NCI-H226 (cell line): Measurements from ENCODE around the gene KCNA5.

Experiments
- DNase-seq: peaks from one replicate; pipeline ENCODE4 v3.0.0-alpha.2; 2015

Gene KCNA5

GRCh38 chr12:5030066-5030465 is 13.6 kb upstream of the KCNA5 start:
- DNase-seq: no peak

GRCh38 chr12:5031242-5031641 is 12.4 kb upstream of the KCNA5 start:
- DNase-seq: no peak

GRCh38 chr12:5031958-5032357 is 11.7 kb upstream of the KCNA5 start:
- no peak for DNase-seq

GRCh38 chr12:5032821-5033220 is 10.9 kb upstream of the KCNA5 start:
- DNase-seq: no peak

- DNase-seq: no peak
Observed at GRCh38 chr12:5033883-5034282, 9.8 kb upstream of the KCNA5 start.

- no peak for DNase-seq
Observed at GRCh38 chr12:5034603-5035002, 9.1 kb upstream of the KCNA5 start.

GRCh38 chr12:5035618-5036017 is 8.1 kb upstream of the KCNA5 start:
- no peak for DNase-seq

GRCh38 chr12:5036031-5036430 is 7.6 kb upstream of the KCNA5 start:
- DNase-seq: no peak

GRCh38 chr12:5037795-5038357 is 5.8 kb upstream of the KCNA5 start:
- DNase-seq: no peak

GRCh38 chr12:5038781-5039311 is 4.8 kb upstream of the KCNA5 start:
- no peak for DNase-seq

- DNase-seq: no peak
Observed at GRCh38 chr12:5039815-5040214, 3.9 kb upstream of the KCNA5 start.

GRCh38 chr12:5040368-5040767 is 3.3 kb upstream of the KCNA5 start:
- DNase-seq: no peak

- DNase-seq: no peak
Observed at GRCh38 chr12:5044420-5045295, 979 bp downstream of the KCNA5 start.

- no peak for DNase-seq
Observed at GRCh38 chr12:5047094-5047493, 3.4 kb downstream of the KCNA5 start.

- DNase-seq: no peak
Observed at GRCh38 chr12:5047729-5048128, 4.0 kb downstream of the KCNA5 start.

GRCh38 chr12:5050542-5050941 is 6.9 kb downstream of the KCNA5 start:
- no peak for DNase-seq

- no peak for DNase-seq
Observed at GRCh38 chr12:5051334-5051733, 7.7 kb downstream of the KCNA5 start.

GRCh38 chr12:5051913-5052312 is 8.2 kb downstream of the KCNA5 start:
- DNase-seq: no peak

- DNase-seq: no peak
Observed at GRCh38 chr12:5052348-5052747, 8.7 kb downstream of the KCNA5 start.

- no peak for DNase-seq
Observed at GRCh38 chr12:5059358-5059757, 15.7 kb downstream of the KCNA5 start.

GRCh38 chr12:5060958-5061357 is 17.3 kb downstream of the KCNA5 start:
- DNase-seq: no peak

GRCh38 chr12:5063149-5063548 is 19.5 kb downstream of the KCNA5 start:
- DNase-seq: no peak

GRCh38 chr12:5064913-5065490 is 21.3 kb downstream of the KCNA5 start:
- DNase-seq: no peak

GRCh38 chr12:5066251-5066650 is 22.6 kb downstream of the KCNA5 start:
- DNase-seq: no peak
